GM12878 (cell line): ENCODE measurements around the gene FOS. TPM values are rescaled to one million over a fixed set of nuclear protein-coding genes. Genes with fewer than 3 reads are reported as not detected.

Experiments used
- BCL11A ChIP-seq: IDR thresholded peaks from 2 replicates; pipeline ENCODE4 v1.6.1; 2011; ENCODE audit warnings: low read depth, low read length
- CBX5 ChIP-seq: sonication (generic); IDR thresholded peaks from 2 replicates; pipeline ENCODE4 v1.6.1; 2016; ENCODE audit warnings: low read depth, moderate library complexity, mild to moderate bottlenecking, inconsistent platforms
- CHD2 ChIP-seq: IDR thresholded peaks from 2 replicates; pipeline ENCODE4 v1.6.1; 2011; ENCODE audit warnings: low read depth, low read length, improper control_type of control experiment, borderline replicate concordance
- FOS ChIP-seq: IDR thresholded peaks from 3 replicates; pipeline ENCODE4 v1.6.1; 2011; ENCODE audit warnings: borderline replicate concordance; ENCODE audit not compliant: insufficient read length; ENCODE audit errors: extremely low read depth
- GABPA ChIP-seq: IDR thresholded peaks from 2 replicates; pipeline ENCODE4 v1.6.1; 2014; ENCODE audit warnings: antibody characterized with exemption, low read depth, mild to moderate bottlenecking, inconsistent platforms
- MEF2B ChIP-seq: fragments of 450-650 bp; IDR thresholded peaks from 2 replicates; pipeline ENCODE4 v1.6.1; 2018; ENCODE audit warnings: mild to moderate bottlenecking, moderate library complexity; ENCODE audit not compliant: partially characterized antibody, poor library complexity, severe bottlenecking
- NFYA ChIP-seq: IDR thresholded peaks from 2 replicates; pipeline ENCODE4 v1.6.1; 2011; ENCODE audit warnings: low read depth, mild to moderate bottlenecking, low read length, improper control_type of control experiment, borderline replicate concordance
- PAX5 ChIP-seq: IDR thresholded peaks from 2 replicates; pipeline ENCODE4 v1.6.1; 2011; ENCODE audit warnings: low read depth, low read length, borderline replicate concordance
- PKNOX1 ChIP-seq: fragments of 450-650 bp; IDR thresholded peaks from 2 replicates; pipeline ENCODE4 v1.6.1; 2016; ENCODE audit warnings: mild to moderate bottlenecking
- RFX5 ChIP-seq: IDR thresholded peaks from 2 replicates; pipeline ENCODE4 v1.6.1; 2011; ENCODE audit warnings: low read depth, low read length, improper control_type of control experiment
- SMAD1 ChIP-seq: fragments of 450-650 bp; IDR thresholded peaks from 2 replicates; pipeline ENCODE4 v1.6.1; 2018; ENCODE audit warnings: mild to moderate bottlenecking, low read depth; ENCODE audit not compliant: partially characterized antibody
- SREBF2 ChIP-seq: IDR thresholded peaks from 2 replicates; pipeline ENCODE4 v1.6.1; 2012; ENCODE audit warnings: mild to moderate bottlenecking, low read length
- USF2 ChIP-seq: IDR thresholded peaks from 2 replicates; pipeline ENCODE4 v1.6.1; 2011; ENCODE audit warnings: low read depth, low read length, improper control_type of control experiment, borderline replicate concordance
- ZBTB11 ChIP-seq: fragments of 450-650 bp; formaldehyde crosslinking; IDR thresholded peaks from 2 replicates; pipeline ENCODE4 v1.5.0; 2022; ENCODE audit warnings: mild to moderate bottlenecking, missing genetic modification characterization
- ZBTB4 ChIP-seq: fragments of 450-650 bp; formaldehyde crosslinking; IDR thresholded peaks from 2 replicates; pipeline ENCODE4 v1.4.0; 2022; ENCODE audit warnings: mild to moderate bottlenecking, moderate library complexity
- ZNF592 ChIP-seq: fragments of 450-650 bp; IDR thresholded peaks from 2 replicates; pipeline ENCODE4 v1.6.1; 2017; ENCODE audit warnings: mild to moderate bottlenecking, moderate library complexity
- polyA plus RNA-seq, 11 experiments: library from polyadenylated mRNA; depleted of rRNA in 4 of 11; unstranded in 6 of 11; stranded (reverse) in 5 of 11; fragments of >200 nt; fragmentation: Nextera tagmentation in 4 of 11; fragmentation: Illumina TruSeq in 1 of 11; extraction: Ambion mirVana in 4 of 11; extraction: Trizol in 1 of 11; gene quantifications; 1 replicate in 1 of 11; 2 replicates in 10 of 11; pipeline versions ENCODE4 v1.2.1 to v1.2.3, GENCODE V29; 2011 to 2016; ENCODE audit warnings: inconsistent platforms in 2 of 11, missing spikeins in 2 of 11, low read depth in 1 of 11
- total RNA-seq, 4 experiments: library from RNA; depleted of rRNA in 3 of 4; stranded (reverse); fragments of >200 nt in 3 of 4; fragmentation: Illumina TruSeq in 1 of 4; extraction: Trizol in 1 of 4; gene quantifications; 2 replicates each; pipeline versions ENCODE4 v1.2.1 to v1.2.3, GENCODE V29; 2013 to 2021

FOS gene
- total and polyA plus RNA-seq, 10 of the 15 experiments (the other 5 are each of a cell fraction or from before 2014, with no cell fraction given), result 0.02 to 0.95 (median 0.38) TPM

- TF ChIP-seq CHD2, result peak; percentile 86
- peak; percentile 96 for TF ChIP-seq MEF2B
- no peak for TF ChIP-seq FOS
- 0 out of 2 replicates have a peak, but pooled peaks have one; percentile 50 for TF ChIP-seq CBX5
- no peak for TF ChIP-seq ZBTB11 (CRISPR knock-in tag)
- no peak for TF ChIP-seq NFYA
- no peak for TF ChIP-seq SREBF2
- TF ChIP-seq ZBTB4 (CRISPR knock-in tag), result no peak
- TF ChIP-seq PAX5, result peak; percentile 98
- TF ChIP-seq BCL11A, result peak; percentile 83
- no peak for TF ChIP-seq RFX5
- peak; percentile 99 for TF ChIP-seq SMAD1
- peak; percentile 47; the same call in 1 of the 2 replicates for TF ChIP-seq GABPA
- TF ChIP-seq USF2, result no peak
- TF ChIP-seq PKNOX1, result peak; percentile 80
- no peak for TF ChIP-seq ZNF592
These were observed 29.2 kb upstream of the FOS start (continued) for GRCh38 chr14:75249251-75249957.
